Astrocyte (in vitro differentiated cells and primary cell): Measurements from ENCODE around the gene ATXN1. TPM values are rescaled to one million over a fixed set of nuclear protein-coding genes. Genes with fewer than 3 reads are reported as not detected.
A peak's percentile ranks its signal among the peaks of the same experiment; 100 is the strongest.

ENCODE experiments used
- DNase-seq: peaks from one replicate; pipeline ENCODE4 v3.0.0-alpha.2; 2010; ENCODE audit warnings: low read depth
- FAIRE-seq: peaks from 2 replicates; lab custom pipeline; 2011; peaks lifted over from hg19 to GRCh38; lab: Jason Lieb, UNC
- H2AFZ ChIP-seq: 2 replicates; pipeline ENCODE4 v1.6.0; 2012; ENCODE audit warnings: low read depth, low read length, inconsistent platforms
- H3K27ac ChIP-seq: 2 replicates; pipeline ENCODE4 v1.5.1; 2011; ENCODE audit warnings: low read depth, low read length, inconsistent platforms
- H3K27me3 ChIP-seq: 2 replicates; pipeline ENCODE4 v1.6.0; 2011; ENCODE audit warnings: low read length, inconsistent platforms; ENCODE audit not compliant: insufficient read depth
- H3K36me3 ChIP-seq: 2 replicates; pipeline ENCODE4 v1.5.1; 2011; ENCODE audit warnings: low read length, inconsistent platforms; ENCODE audit not compliant: insufficient read depth
- H3K4me1 ChIP-seq: 2 replicates; pipeline ENCODE4 v1.5.1; 2011; ENCODE audit warnings: low read length, inconsistent platforms; ENCODE audit not compliant: insufficient read depth
- H3K4me2 ChIP-seq: 2 replicates; pipeline ENCODE4 v1.6.0; 2012; ENCODE audit warnings: low read length, inconsistent platforms
- H3K4me3 ChIP-seq: 2 replicates; pipeline ENCODE4 v1.5.1; 2011; ENCODE audit warnings: low read depth, mild to moderate bottlenecking, low read length, inconsistent platforms; ENCODE audit not compliant: insufficient read depth
- H3K79me2 ChIP-seq: 2 replicates; pipeline ENCODE4 v1.6.0; 2012; ENCODE audit warnings: mild to moderate bottlenecking, low read length, inconsistent platforms; ENCODE audit not compliant: insufficient read depth
- H3K9ac ChIP-seq: 2 replicates; pipeline ENCODE4 v1.6.0; 2012; ENCODE audit warnings: mild to moderate bottlenecking, low read length, inconsistent platforms
- H3K9me3 ChIP-seq: 2 replicates; pipeline ENCODE4 v1.5.1; 2012; ENCODE audit warnings: low read depth, mild to moderate bottlenecking, low read length, inconsistent platforms; ENCODE audit not compliant: insufficient read depth
- H4K20me1 ChIP-seq: 2 replicates; pipeline ENCODE4 v1.6.0; 2012; ENCODE audit warnings: low read length, inconsistent platforms; ENCODE audit not compliant: insufficient read depth
- H3K27ac Mint-ChIP-seq: one replicate; pipeline ENCODE4 v1.8.0; 2021; ENCODE audit warnings: mild to moderate bottlenecking, mixed read lengths; ENCODE audit not compliant: unreplicated experiment
- H3K27me3 Mint-ChIP-seq: one replicate; pipeline ENCODE4 v1.8.0; 2021; ENCODE audit warnings: low read depth, mixed read lengths; ENCODE audit not compliant: unreplicated experiment
- H3K36me3 Mint-ChIP-seq: one replicate; pipeline ENCODE4 v1.8.0; 2021; ENCODE audit warnings: low read depth, mixed read lengths; ENCODE audit not compliant: unreplicated experiment
- H3K4me1 Mint-ChIP-seq: one replicate; pipeline ENCODE4 v1.8.0; 2021; ENCODE audit warnings: low read depth, mixed read lengths; ENCODE audit not compliant: unreplicated experiment
- H3K4me3 Mint-ChIP-seq: one replicate; pipeline ENCODE4 v1.8.0; 2021; ENCODE audit warnings: mild to moderate bottlenecking, moderate library complexity, mixed read lengths; ENCODE audit not compliant: unreplicated experiment
- H3K9me3 Mint-ChIP-seq: one replicate; pipeline ENCODE4 v1.8.0; 2021; ENCODE audit warnings: mild to moderate bottlenecking, mixed read lengths; ENCODE audit not compliant: unreplicated experiment
- EZH2 ChIP-seq: IDR thresholded peaks from 2 replicates; pipeline ENCODE4 v1.6.1; 2012; ENCODE audit warnings: mild to moderate bottlenecking, low read length, inconsistent platforms; ENCODE audit not compliant: insufficient read depth
- total RNA-seq: library from RNA; stranded (reverse); gene quantifications from 2 replicates; pipeline ENCODE4 v1.2.1, GENCODE V29; 2021
- TF ChIP-seq, protein P1 (sequence below): IDR thresholded peaks from 2 replicates; pipeline ENCODE4 v1.5.1; 2011; ENCODE audit warnings: low read depth, mild to moderate bottlenecking, inconsistent platforms, low read length, moderate library complexity; ENCODE audit not compliant: insufficient read depth

Gene ATXN1
- total RNA-seq, 1 donor from 2014 or later = 70.9 TPM

DNA sequence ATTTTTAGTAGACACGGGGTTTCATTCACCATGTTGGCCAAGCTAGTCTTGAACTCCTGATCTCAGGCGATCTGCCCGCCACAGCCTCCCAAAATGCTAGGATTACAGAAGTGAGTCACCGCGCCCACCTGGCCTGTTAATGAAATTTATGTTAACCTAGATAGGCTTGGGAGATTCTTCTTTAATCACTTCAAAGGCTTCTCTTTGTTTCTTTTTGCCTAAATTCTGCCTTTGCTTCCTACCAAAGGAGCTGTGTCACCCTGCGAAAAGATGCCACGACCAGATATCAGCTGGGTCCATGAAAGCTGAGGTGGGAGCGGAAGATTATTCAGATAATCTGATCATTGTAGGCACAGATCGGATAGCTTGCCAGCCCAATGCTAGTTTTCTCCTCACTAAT, 447.5 kb downstream of the ATXN1 start:
- no peak overlapping the region for H3K27ac Mint-ChIP-seq
- DNase-seq (no peak), FAIRE-seq (no peak)
- peaks cover 8% of the 10 kb centered on the region for H3K36me3 Mint-ChIP-seq
- Histone ChIP-seq H3K4me2 (no peak overlapping the region), H4K20me1 (peaks cover 10% of the 10 kb centered on the region), H3K4me1 (peaks cover 12% of the 10 kb centered on the region), H3K36me3 (no peaks in the 10 kb centered on the region), H3K4me3 (no peak overlapping the region), H3K79me2 (peaks cover 5% of the 10 kb centered on the region), H3K27ac (no peak overlapping the region), H2AFZ (no peak overlapping the region), H3K9me3 (no peaks in the 10 kb centered on the region), H3K27me3 (no peaks in the 10 kb centered on the region), H3K9ac (no peak overlapping the region)
- H3K27me3 Mint-ChIP-seq = no peaks in the 10 kb centered on the region
- TF ChIP-seq, protein P1, sequence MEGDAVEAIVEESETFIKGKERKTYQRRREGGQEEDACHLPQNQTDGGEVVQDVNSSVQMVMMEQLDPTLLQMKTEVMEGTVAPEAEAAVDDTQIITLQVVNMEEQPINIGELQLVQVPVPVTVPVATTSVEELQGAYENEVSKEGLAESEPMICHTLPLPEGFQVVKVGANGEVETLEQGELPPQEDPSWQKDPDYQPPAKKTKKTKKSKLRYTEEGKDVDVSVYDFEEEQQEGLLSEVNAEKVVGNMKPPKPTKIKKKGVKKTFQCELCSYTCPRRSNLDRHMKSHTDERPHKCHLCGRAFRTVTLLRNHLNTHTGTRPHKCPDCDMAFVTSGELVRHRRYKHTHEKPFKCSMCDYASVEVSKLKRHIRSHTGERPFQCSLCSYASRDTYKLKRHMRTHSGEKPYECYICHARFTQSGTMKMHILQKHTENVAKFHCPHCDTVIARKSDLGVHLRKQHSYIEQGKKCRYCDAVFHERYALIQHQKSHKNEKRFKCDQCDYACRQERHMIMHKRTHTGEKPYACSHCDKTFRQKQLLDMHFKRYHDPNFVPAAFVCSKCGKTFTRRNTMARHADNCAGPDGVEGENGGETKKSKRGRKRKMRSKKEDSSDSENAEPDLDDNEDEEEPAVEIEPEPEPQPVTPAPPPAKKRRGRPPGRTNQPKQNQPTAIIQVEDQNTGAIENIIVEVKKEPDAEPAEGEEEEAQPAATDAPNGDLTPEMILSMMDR = no peak
- TF ChIP-seq EZH2 = no peak
- H3K9me3 Mint-ChIP-seq = no peaks in the 10 kb centered on the region
- H3K4me1 Mint-ChIP-seq = peaks cover 26% of the 10 kb centered on the region
- H3K4me3 Mint-ChIP-seq = no peak overlapping the region

DNA sequence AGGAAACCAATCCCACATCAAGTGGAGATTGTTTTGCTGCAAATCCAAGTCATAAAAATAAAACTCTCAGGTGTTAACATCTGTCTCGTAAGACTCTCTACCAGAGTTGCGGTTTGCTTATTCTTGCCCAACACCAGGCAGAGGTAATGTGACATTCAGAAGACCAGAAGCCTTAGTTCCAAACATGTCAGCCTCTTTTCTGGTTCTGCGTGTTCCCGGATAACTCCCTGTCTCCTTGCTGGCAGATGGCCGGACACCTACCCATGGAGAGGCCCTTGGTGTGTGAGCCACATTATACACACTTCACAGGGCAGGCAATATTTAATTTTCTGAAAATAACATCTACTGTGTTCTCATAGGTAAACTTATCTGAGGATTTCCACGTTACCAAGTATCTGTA, 449.5 kb downstream of the ATXN1 start:
- Histone ChIP-seq H2AFZ (no peak overlapping the region), H3K4me3 (no peak overlapping the region), H3K4me2 (no peak overlapping the region), H3K27ac (no peak overlapping the region), H3K79me2 (peaks cover 5% of the 10 kb centered on the region), H4K20me1 (peaks cover 10% of the 10 kb centered on the region), H3K9ac (no peak overlapping the region), H3K27me3 (no peaks in the 10 kb centered on the region), H3K4me1 (no peaks in the 10 kb centered on the region), H3K36me3 (no peaks in the 10 kb centered on the region), H3K9me3 (no peaks in the 10 kb centered on the region)
- H3K27me3 Mint-ChIP-seq = no peaks in the 10 kb centered on the region
- H3K27ac Mint-ChIP-seq = peak overlapping the region; percentile 1
- no peak for FAIRE-seq
- no peak for TF ChIP-seq EZH2
- TF ChIP-seq, protein P1 = no peak
- no peak for DNase-seq
- peaks cover 11% of the 10 kb centered on the region for H3K36me3 Mint-ChIP-seq
- peaks cover 10% of the 10 kb centered on the region for H3K4me1 Mint-ChIP-seq
- H3K4me3 Mint-ChIP-seq = no peak overlapping the region
- H3K9me3 Mint-ChIP-seq = no peaks in the 10 kb centered on the region

DNA sequence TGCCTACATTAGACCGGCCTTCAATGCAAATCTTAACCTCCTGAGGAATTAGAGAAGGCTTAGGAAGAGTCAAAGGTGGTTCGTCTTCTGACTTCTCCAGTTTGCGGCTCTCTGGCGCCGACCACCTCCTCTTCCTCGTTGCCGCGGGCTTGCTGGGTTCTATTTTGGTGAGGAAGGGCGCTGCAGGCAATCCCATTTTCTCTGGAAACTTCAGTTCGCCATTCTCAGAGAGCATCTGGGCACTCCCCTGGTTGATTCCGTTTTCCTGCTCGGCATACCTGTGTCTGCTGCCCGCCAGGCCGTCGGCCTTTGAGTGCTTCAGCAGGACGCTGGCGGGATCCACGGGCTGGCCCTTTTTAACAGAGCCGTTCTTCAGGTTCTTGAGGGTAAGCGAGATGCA, 454.9 kb downstream of the ATXN1 start:
- no peak for FAIRE-seq
- TF ChIP-seq, protein P1 = no peak
- TF ChIP-seq EZH2 = no peak
- Mint-ChIP-seq H3K27ac (no peak overlapping the region), H3K4me1 (peaks cover 6% of the 10 kb centered on the region), H3K36me3 (peaks cover 16% of the 10 kb centered on the region), H3K27me3 (no peaks in the 10 kb centered on the region), H3K4me3 (no peak overlapping the region), H3K9me3 (no peaks in the 10 kb centered on the region)
- H3K9ac ChIP-seq = no peak overlapping the region
- no peak overlapping the region for H3K4me2 ChIP-seq
- no peaks in the 10 kb centered on the region for H4K20me1 ChIP-seq
- peaks cover 3% of the 10 kb centered on the region for H3K36me3 ChIP-seq
- no peak overlapping the region for H3K27ac ChIP-seq
- no peak for DNase-seq
- no peak overlapping the region for H2AFZ ChIP-seq
- H3K27me3 ChIP-seq = no peaks in the 10 kb centered on the region
- no peaks in the 10 kb centered on the region for H3K9me3 ChIP-seq
- no peaks in the 10 kb centered on the region for H3K4me1 ChIP-seq
- no peak overlapping the region for H3K4me3 ChIP-seq
- H3K79me2 ChIP-seq = no peaks in the 10 kb centered on the region
